Smooth muscle cell (in vitro differentiated cells): ENCODE measurements around the gene CXCL11. TPM values are rescaled to one million over a fixed set of nuclear protein-coding genes. Genes with fewer than 3 reads are reported as not detected.
"Not testable (repeated sequence)": the region's sequence is repeated elsewhere in the genome, so short reads cannot be mapped to it uniquely, and the experiment has no call there.

ENCODE experiments used
- DNase-seq: peaks from one replicate; lab custom pipeline; 2025; ENCODE audit not compliant: unreplicated experiment; lab: John Stamatoyannopoulos, UW
- H2AFZ ChIP-seq: fragments of 200-600 bp; sonication (generic); 2 replicates; pipeline ENCODE4 v1.6.0; 2016; ENCODE audit warnings: antibody characterized with exemption, low read depth, mild to moderate bottlenecking
- H3F3A ChIP-seq: fragments of 200-600 bp; sonication (generic); 2 replicates; pipeline ENCODE4 v1.6.0; 2017; ENCODE audit warnings: antibody characterized with exemption, low read depth
- H3K27ac ChIP-seq: fragments of 200-600 bp; sonication (generic); 2 replicates; pipeline ENCODE4 v1.5.1; 2016; ENCODE audit warnings: low read depth, mild to moderate bottlenecking
- H3K27me3 ChIP-seq: fragments of 200-600 bp; sonication (generic); 2 replicates; pipeline ENCODE4 v1.6.1; 2016; ENCODE audit warnings: low read depth, mild to moderate bottlenecking
- H3K36me3 ChIP-seq: fragments of 200-600 bp; sonication (generic); 2 replicates; pipeline ENCODE4 v1.5.1; 2016; ENCODE audit warnings: low read depth
- H3K4me1 ChIP-seq: fragments of 200-600 bp; sonication (generic); 2 replicates; pipeline ENCODE4 v1.5.1; 2016; ENCODE audit warnings: low read depth
- H3K4me2 ChIP-seq: fragments of 200-600 bp; sonication (generic); 2 replicates; pipeline ENCODE4 v1.6.0; 2016; ENCODE audit warnings: mild to moderate bottlenecking
- H3K4me3 ChIP-seq: fragments of 200-600 bp; sonication (generic); 2 replicates; pipeline ENCODE4 v1.5.1; 2016; ENCODE audit warnings: mild to moderate bottlenecking
- H3K79me2 ChIP-seq: fragments of 200-600 bp; sonication (generic); 2 replicates; pipeline ENCODE4 v1.6.0; 2016; ENCODE audit warnings: low read depth, mild to moderate bottlenecking
- H3K9ac ChIP-seq: fragments of 200-600 bp; sonication (generic); 2 replicates; pipeline ENCODE4 v1.6.0; 2016; ENCODE audit warnings: low read depth
- H3K9me3 ChIP-seq: fragments of 200-600 bp; sonication (generic); replicated peaks from 2 replicates; pipeline ENCODE4 v1.5.1; 2016; ENCODE audit warnings: low read depth
- H4K20me1 ChIP-seq: fragments of 200-600 bp; sonication (generic); 2 replicates; pipeline ENCODE4 v1.6.0; 2016; ENCODE audit warnings: low read depth
- CTCF ChIP-seq: fragments of 200-600 bp; sonication (generic); IDR thresholded peaks from 2 replicates; pipeline ENCODE4 v1.5.1; 2017; ENCODE audit warnings: borderline replicate concordance, mild to moderate bottlenecking, antibody characterized with exemption; ENCODE audit not compliant: insufficient read depth, poor library complexity, severe bottlenecking
- WGBS: methylation state at CpG from one replicate; pipeline ENCODE4 v1.1.7; 2016; ENCODE audit warnings: low lambda C conversion rate; 5-methylcytosine and 5-hydroxymethylcytosine counted together
- polyA plus RNA-seq: library from polyadenylated mRNA; unstranded; fragments of >200 nt; fragmentation: Nextera tagmentation; extraction: Ambion mirVana; gene quantifications from 2 replicates; pipeline ENCODE4 v1.2.1, GENCODE V29; 2016
- total RNA-seq: library from RNA; depleted of rRNA; stranded (reverse); fragments of >200 nt; gene quantifications from 2 replicates; pipeline ENCODE4 v1.2.3, GENCODE V29; 2014

CXCL11 gene
- total and polyA plus RNA-seq, 2 experiments from 2014 or later = not detected

DNA sequence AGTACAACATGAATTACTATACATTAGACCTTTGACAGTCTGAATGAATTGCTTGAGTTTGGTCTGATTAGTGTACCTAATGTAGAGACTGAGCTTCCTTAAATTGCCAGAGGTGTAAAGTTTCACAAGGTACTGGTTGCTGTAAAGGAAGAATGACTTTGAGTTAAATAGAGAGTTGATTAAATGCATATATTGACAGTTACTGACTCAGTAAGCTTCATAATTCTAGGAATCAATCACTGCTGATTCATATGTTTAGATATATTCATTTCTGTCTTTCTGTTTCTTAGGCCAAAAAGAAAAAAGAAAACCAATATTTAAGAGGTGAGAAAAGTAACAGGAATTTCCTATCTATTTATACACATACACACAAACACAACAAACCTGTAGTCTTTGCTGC lies 22.4 kb upstream of the CXCL11 start:
- peaks cover 7% of the 10 kb centered on the region for H3K27me3 ChIP-seq
- no peaks in the 10 kb centered on the region for H3K36me3 ChIP-seq
- H3K9ac ChIP-seq = no peak overlapping the region
- H3K79me2 ChIP-seq = no peaks in the 10 kb centered on the region
- peaks cover 26% of the 10 kb centered on the region for H3K4me1 ChIP-seq
- no peak overlapping the region for H3K4me2 ChIP-seq
- H4K20me1 ChIP-seq = no peaks in the 10 kb centered on the region
- H3K27ac ChIP-seq = no peak overlapping the region
- no peak overlapping the region for H3K4me3 ChIP-seq
- H2AFZ ChIP-seq = peak overlapping the region; percentile 4
- peaks cover 11% of the 10 kb centered on the region for H3F3A ChIP-seq
- H3K9me3 ChIP-seq = no peaks in the 10 kb centered on the region
- DNase-seq = no peak
- no peak for TF ChIP-seq CTCF

GRCh38 chr4:76055421-76055820 lies 19.6 kb upstream of the CXCL11 start:
- H3K9me3 ChIP-seq = no peaks in the 10 kb centered on the region
- TF ChIP-seq CTCF = no peak
- H2AFZ ChIP-seq = peak overlapping the region; percentile 0

GRCh38 chr4:76055016-76055415 lies 19.1 kb upstream of the CXCL11 start:
- no peak overlapping the region for H3K4me3 ChIP-seq
- peaks cover 7% of the 10 kb centered on the region for H3K27me3 ChIP-seq
- no peak overlapping the region for H3K9ac ChIP-seq
- H3K27ac ChIP-seq = no peak overlapping the region
- H2AFZ ChIP-seq = peak overlapping the region; percentile 0
- H3F3A ChIP-seq = no peaks in the 10 kb centered on the region
- H3K36me3 ChIP-seq = no peaks in the 10 kb centered on the region
- H3K4me1 ChIP-seq = peaks cover 14% of the 10 kb centered on the region
- no peaks in the 10 kb centered on the region for H3K9me3 ChIP-seq
- no peak for DNase-seq
- WGBS = 88% methylated on average over 2 of the region's 2 CpGs
- no peak for TF ChIP-seq CTCF
- H4K20me1 ChIP-seq = no peaks in the 10 kb centered on the region
- no peaks in the 10 kb centered on the region for H3K79me2 ChIP-seq
- no peak overlapping the region for H3K4me2 ChIP-seq

More at GRCh38 chr4:76055421-76055820, 19.6 kb upstream of the CXCL11 start:
- Histone ChIP-seq H3K27me3 (peaks cover 7% of the 10 kb centered on the region), H3K79me2 (no peaks in the 10 kb centered on the region), H3K36me3 (no peaks in the 10 kb centered on the region), H3K4me2 (no peak overlapping the region), H3K4me3 (no peak overlapping the region), H3K27ac (no peak overlapping the region), H3F3A (peaks cover 1% of the 10 kb centered on the region), H3K4me1 (peaks cover 18% of the 10 kb centered on the region), H4K20me1 (no peaks in the 10 kb centered on the region), H3K9ac (no peak overlapping the region)
- no peak for DNase-seq
- 71% methylated on average over 2 of the region's 2 CpGs for WGBS

DNA sequence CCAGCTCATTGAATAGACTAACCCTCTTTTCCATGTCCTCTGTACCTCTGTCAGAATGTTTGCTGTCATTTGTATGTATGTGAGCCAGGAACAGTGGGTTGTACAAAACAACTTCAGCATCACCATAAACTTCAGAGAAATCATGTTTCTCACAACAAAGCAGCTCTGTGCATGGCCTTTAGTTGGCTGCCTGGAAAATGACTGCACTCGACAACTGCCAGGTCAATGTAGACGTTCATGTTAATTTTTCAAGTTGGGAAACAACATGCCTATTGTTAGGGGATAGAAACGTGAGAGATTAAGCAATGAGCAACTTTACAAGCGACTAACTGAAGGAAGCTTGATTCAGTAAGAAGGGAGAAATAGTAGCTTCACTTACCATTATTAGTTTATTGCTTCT lies 17.9 kb upstream of the CXCL11 start:
- no peak overlapping the region for H3K9ac ChIP-seq
- peaks cover 7% of the 10 kb centered on the region for H3K27me3 ChIP-seq
- H3K4me3 ChIP-seq = no peak overlapping the region
- H3K4me1 ChIP-seq = peaks cover 6% of the 10 kb centered on the region
- no peak for TF ChIP-seq CTCF
- H3K9me3 ChIP-seq = no peaks in the 10 kb centered on the region
- H3K36me3 ChIP-seq = no peaks in the 10 kb centered on the region
- no peak for DNase-seq
- H3K79me2 ChIP-seq = no peaks in the 10 kb centered on the region
- WGBS = 18% methylated on average over 4 of the region's 4 CpGs
- no peaks in the 10 kb centered on the region for H4K20me1 ChIP-seq
- peak overlapping the region; percentile 87 for H2AFZ ChIP-seq
- H3F3A ChIP-seq = no peaks in the 10 kb centered on the region
- H3K27ac ChIP-seq = no peak overlapping the region
- no peak overlapping the region for H3K4me2 ChIP-seq

- H3K9me3 ChIP-seq, H3K27ac ChIP-seq, H3K79me2 ChIP-seq, H2AFZ ChIP-seq, H4K20me1 ChIP-seq, H3F3A ChIP-seq, H3K27me3 ChIP-seq, H3K4me1 ChIP-seq, H3K4me2 ChIP-seq, H3K36me3 ChIP-seq, DNase-seq, H3K4me3 ChIP-seq, H3K9ac ChIP-seq: not testable (repeated sequence)
- WGBS = 90% methylated on average over 24 of the region's 27 CpGs
These were observed 14.7 kb upstream of the CXCL11 start for GRCh38 chr4:76050560-76051050.

DNA sequence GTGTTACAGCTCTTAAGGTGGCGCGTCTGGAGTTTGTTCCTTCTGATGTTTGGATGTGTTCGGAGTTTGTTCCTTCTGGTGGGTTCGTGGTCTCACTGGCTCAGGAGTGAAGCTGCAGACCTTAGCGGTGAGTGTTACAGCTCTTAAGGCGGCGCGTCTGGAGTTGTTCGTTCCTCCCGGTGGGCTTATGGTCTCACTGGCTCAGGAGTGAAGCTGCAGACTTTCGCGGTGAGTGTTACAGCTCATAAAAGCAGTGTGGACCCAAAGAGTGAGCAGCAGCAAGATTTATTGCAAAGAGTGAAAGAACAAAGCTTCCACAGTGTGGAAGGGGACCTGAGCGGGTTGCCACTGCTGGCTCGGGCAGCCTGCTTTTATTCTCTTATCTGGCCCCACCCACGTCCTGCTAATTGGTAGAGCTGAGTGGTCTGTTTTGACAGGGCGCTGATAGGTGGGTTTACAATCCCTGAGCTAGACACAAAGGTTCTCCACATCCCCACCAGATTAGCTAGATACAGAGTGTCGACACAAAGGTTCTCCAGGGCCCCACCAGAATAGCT lies 14.1 kb upstream of the CXCL11 start:
- H3K4me2 ChIP-seq, H3F3A ChIP-seq, H3K27me3 ChIP-seq, H3K9ac ChIP-seq, H3K36me3 ChIP-seq, H3K79me2 ChIP-seq, H2AFZ ChIP-seq, H3K4me3 ChIP-seq, DNase-seq, H3K27ac ChIP-seq, H3K9me3 ChIP-seq, H4K20me1 ChIP-seq, H3K4me1 ChIP-seq: not testable (repeated sequence)
- WGBS = 78% methylated on average over 17 of the region's 17 CpGs
